Measurements from ENCODE around the gene KIAA0586. TPM values are rescaled to one million over a fixed set of nuclear protein-coding genes. Genes with fewer than 3 reads are reported as not detected.

Gene KIAA0586
- polyA plus RNA-seq, 1 of the 3 experiments (the other 2 are of a cell fraction) = 7.5 TPM

GRCh38 chr14:58414845-58415244, 12.7 kb upstream of the KIAA0586 start:
- Histone ChIP-seq H3F3A (replicated peaks; ENCODE audit: insufficient read depth) (no peaks in the 10 kb centered on the region), H3K4me1 (ENCODE audit: control insufficient read depth in 1 of 2, insufficient read depth in 2 of 2, low read depth in 1 of 2, low read length in 1 of 2) (no peaks in the 10 kb centered on the region; a peak in 1 of 4 replicates), H3K9me2 (no peaks in the 10 kb centered on the region), H4K20me1 (ENCODE audit: insufficient read depth) (no peaks in the 10 kb centered on the region), H3K79me2 (ENCODE audit: insufficient read depth) (peaks cover 43% of the 10 kb centered on the region), H3K27ac (ENCODE audit: low read depth in 2 of 2, low read length in 1 of 2) (no peak overlapping the region), H3K36me3 (replicated peaks in 1 of 2; ENCODE audit: control insufficient read depth in 1 of 2, insufficient read depth in 2 of 2, low read length in 1 of 2) (peaks cover 34 to 79% of the 10 kb centered on the region in 2 experiments), H2AFZ (ENCODE audit: low read depth) (no peak overlapping the region), H3K4me2 (no peak overlapping the region), H3K9me3 (no peaks in the 10 kb centered on the region), H3K27me3 (ENCODE audit: insufficient read depth) (no peaks in the 10 kb centered on the region), H3K4me3 (ENCODE audit: low read depth in 2 of 2, low read length in 1 of 2) (no peak overlapping the region), H3K9ac (no peak overlapping the region)
- ChIA-PET POLR2A (no interaction called here), CTCF (no interaction called here)
- no peak for DNase-seq
- 100% methylated on average over 1 of the region's 1 CpG for WGBS (ENCODE audit: low lambda C conversion rate)
- TF ChIP-seq MEF2A (IDR thresholded peaks at IDR 0.05; ENCODE audit: borderline replicate concordance, low read depth) = no peak
- TF ChIP-seq ELF1 (IDR thresholded peaks at IDR 0.05) = no peak
- TF ChIP-seq JUND (IDR thresholded peaks at IDR 0.05) = no peak
- TF ChIP-seq RCOR1 (IDR thresholded peaks at IDR 0.05; ENCODE audit: low read length) = no peak
- TF ChIP-seq SMC3 (IDR thresholded peaks at IDR 0.05; ENCODE audit: low read depth, low read length) = no peak
- no peak for TF ChIP-seq NRF1 (IDR thresholded peaks at IDR 0.05; ENCODE audit: low read depth, low read length)
- TF ChIP-seq SIN3A (IDR thresholded peaks at IDR 0.05; ENCODE audit: borderline replicate concordance, low read depth, low read length) = no peak
- no peak for TF ChIP-seq PBX3 (IDR thresholded peaks at IDR 0.05)
- no peak for TF ChIP-seq CTCF (IDR thresholded peaks at IDR 0.05)
- no peak for TF ChIP-seq TAF1 (IDR thresholded peaks at IDR 0.05; ENCODE audit: borderline replicate concordance, low read depth, low read length)
- no peak for TF ChIP-seq TCF12 (IDR thresholded peaks at IDR 0.05)
- no peak for TF ChIP-seq FOXM1 (IDR thresholded peaks at IDR 0.05; ENCODE audit: low read depth)
- TF ChIP-seq USF1 (IDR thresholded peaks at IDR 0.05; ENCODE audit: borderline replicate concordance, low read depth) = no peak
- no peak for TF ChIP-seq EZH2phosphoT487 (IDR thresholded peaks at IDR 0.05; ENCODE audit: borderline replicate concordance, low read depth)
- TF ChIP-seq REST (IDR thresholded peaks at IDR 0.05; ENCODE audit: low read depth, low read length) = no peak
- no peak for TF ChIP-seq CHD2 (IDR thresholded peaks at IDR 0.05; ENCODE audit: low read length, partially characterized antibody)
- TF ChIP-seq IRF3 (IDR thresholded peaks at IDR 0.05; ENCODE audit: low read depth, low read length) = no peak
- no peak for TF ChIP-seq GABPA (IDR thresholded peaks at IDR 0.05; ENCODE audit: low read depth)
- TF ChIP-seq FOXJ3 (CRISPR knock-in tag; IDR thresholded peaks at IDR 0.05) = no peak
